ENCODE results near the gene CMTM8.

- no peak for TF ChIP-seq CTCF (IDR thresholded peaks at IDR 0.05)
- no peak for TF ChIP-seq POLR2A (IDR thresholded peaks at IDR 0.05)
- TF ChIP-seq EP300 (IDR thresholded peaks at IDR 0.05; ENCODE audit: low read depth), result no peak
- TF ChIP-seq POLR2AphosphoS5 (IDR thresholded peaks at IDR 0.05), result no peak
Measured at GRCh38 chr3:32405155-32405554, 166.7 kb downstream of the CMTM8 start.
